ENCODE results near the gene EBF3. TPM values are rescaled to one million over a fixed set of nuclear protein-coding genes. Genes with fewer than 3 reads are reported as not detected.

EBF3 gene
- total RNA-seq, 1 experiment from 2014 or later: not detected

- POLR2A ChIA-PET (ENCODE audit: unreplicated experiment): no interaction called here
- H3K4me2 ChIP-seq: no peak overlapping the region
- no peak for TF ChIP-seq EZH2 (IDR thresholded peaks at IDR 0.05; ENCODE audit: low read depth)
- TF ChIP-seq CTCF (conservative IDR thresholded peaks at IDR 0.05): no peak
- intact Hi-C loops (cut with micrococcal nuclease; ENCODE audit: unreplicated experiment): no loop called here
- H3K27ac ChIP-seq: no peak overlapping the region
- H3F3A ChIP-seq (ENCODE audit: insufficient read depth, low read depth): no peaks in the 10 kb centered on the region
- H3K79me2 ChIP-seq (ENCODE audit: low read depth): no peaks in the 10 kb centered on the region
- no peak overlapping the region for H3K4me3 ChIP-seq
- no peaks in the 10 kb centered on the region for H3K36me3 ChIP-seq (ENCODE audit: low read depth)
- H3K9me2 ChIP-seq (ENCODE audit: insufficient read depth): no peaks in the 10 kb centered on the region
- no peaks in the 10 kb centered on the region for H3K9me3 ChIP-seq (ENCODE audit: insufficient read depth, low read depth)
- H4K20me1 ChIP-seq (ENCODE audit: insufficient read depth): no peaks in the 10 kb centered on the region
- BruUV-seq (replicated peaks): no TSS peak
- no peak for DNase-seq
- no peaks in the 10 kb centered on the region for H3K4me1 ChIP-seq (replicated peaks; ENCODE audit: insufficient read depth)
- H3K27me3 ChIP-seq (ENCODE audit: insufficient read depth, low read depth): peaks cover 29% of the 10 kb centered on the region
- CTCF ChIA-PET: no interaction called here
- H2AFZ ChIP-seq: no peak overlapping the region
These were observed 85.2 kb downstream of the EBF3 start for GRCh38 chr10:129878835-129879234.

GRCh38 chr10:129877773-129878371, 86.2 kb downstream of the EBF3 start:
- intact Hi-C loops (cut with micrococcal nuclease; ENCODE audit: unreplicated experiment): no loop called here
- peak; percentile 33; the same call in 1 of the 2 replicates for TF ChIP-seq CTCF (conservative IDR thresholded peaks at IDR 0.05)
- TF ChIP-seq EZH2 (IDR thresholded peaks at IDR 0.05; ENCODE audit: low read depth): no peak
- CTCF ChIA-PET: no interaction called here

GRCh38 chr10:129876838-129877237, 87.2 kb downstream of the EBF3 start:
- intact Hi-C loops (cut with micrococcal nuclease; ENCODE audit: unreplicated experiment): no loop called here
- Histone ChIP-seq H2AFZ (no peak overlapping the region), H3K4me3 (no peak overlapping the region), H3K79me2 (ENCODE audit: low read depth) (no peaks in the 10 kb centered on the region), H3K36me3 (ENCODE audit: low read depth) (no peaks in the 10 kb centered on the region), H3K4me2 (no peak overlapping the region), H3K4me1 (replicated peaks; ENCODE audit: insufficient read depth) (no peaks in the 10 kb centered on the region), H3K9me3 (ENCODE audit: insufficient read depth, low read depth) (no peaks in the 10 kb centered on the region), H3F3A (ENCODE audit: insufficient read depth, low read depth) (no peaks in the 10 kb centered on the region), H3K27me3 (ENCODE audit: insufficient read depth, low read depth) (peaks cover 33% of the 10 kb centered on the region), H4K20me1 (ENCODE audit: insufficient read depth) (no peaks in the 10 kb centered on the region), H3K9me2 (ENCODE audit: insufficient read depth) (no peaks in the 10 kb centered on the region), H3K27ac (no peak overlapping the region)
- no peak for DNase-seq
- TF ChIP-seq CTCF (conservative IDR thresholded peaks at IDR 0.05) (no peak), EZH2 (IDR thresholded peaks at IDR 0.05; ENCODE audit: low read depth) (no peak)
- ChIA-PET POLR2A (ENCODE audit: unreplicated experiment) (no interaction called here), CTCF (no interaction called here)
- BruUV-seq (replicated peaks): no TSS peak

More at GRCh38 chr10:129877773-129878371, 86.2 kb downstream of the EBF3 start:
- Histone ChIP-seq H3K79me2 (ENCODE audit: low read depth) (no peaks in the 10 kb centered on the region), H3K9me3 (ENCODE audit: insufficient read depth, low read depth) (no peaks in the 10 kb centered on the region), H2AFZ (no peak overlapping the region), H4K20me1 (ENCODE audit: insufficient read depth) (no peaks in the 10 kb centered on the region), H3K27me3 (ENCODE audit: insufficient read depth, low read depth) (peaks cover 28% of the 10 kb centered on the region), H3K4me1 (replicated peaks; ENCODE audit: insufficient read depth) (no peaks in the 10 kb centered on the region), H3K4me2 (no peak overlapping the region), H3F3A (ENCODE audit: insufficient read depth, low read depth) (no peaks in the 10 kb centered on the region), H3K36me3 (ENCODE audit: low read depth) (no peaks in the 10 kb centered on the region), H3K27ac (no peak overlapping the region), H3K9me2 (ENCODE audit: insufficient read depth) (no peaks in the 10 kb centered on the region), H3K4me3 (no peak overlapping the region)
- no TSS peak for BruUV-seq (replicated peaks)
- POLR2A ChIA-PET (ENCODE audit: unreplicated experiment): no interaction called here
- no peak for DNase-seq

All from PC-9 (cell line).